A549 (cell line): ENCODE measurements around the gene TTC28.

ENCODE experiments used
- CTCF ChIP-seq: fragments of >200 bp; sonication (Bioruptor Twin); formaldehyde crosslinking; IDR thresholded peaks from 3 replicates; pipeline ENCODE4 v1.5.1; 2016
- JUN ChIP-seq, 2 experiments: fragments of >200 bp; sonication (Bioruptor Twin); formaldehyde crosslinking; IDR thresholded peaks; 2 replicates in 1 of 2; 3 replicates in 1 of 2; pipeline ENCODE4 v1.6.1; 2016 to 2017
- PBX3 ChIP-seq: IDR thresholded peaks from 2 replicates; pipeline ENCODE4 v1.6.1; 2012
- POLR2A ChIP-seq: IDR thresholded peaks from 2 replicates; pipeline ENCODE4 v1.6.1; 2012; ENCODE audit warnings: mild to moderate bottlenecking, low read length
- RAD21 ChIP-seq, 2 experiments: fragments of >200 bp in 1 of 2; sonication (Bioruptor Twin) in 1 of 2; formaldehyde crosslinking in 1 of 2; IDR thresholded peaks in 1 of 2; conservative IDR thresholded peaks in 1 of 2; 2 replicates in 1 of 2; 3 replicates in 1 of 2; pipeline ENCODE4 v1.6.1; 2012 to 2018; ENCODE audit warnings: inconsistent platforms in 1 of 2
- RARB ChIP-seq: fragments of 250-450 bp; sonication (Bioruptor Pico); IDR thresholded peaks from 2 replicates; pipeline ENCODE4 v1.8.0; 2021; ENCODE audit warnings: mild to moderate bottlenecking, moderate library complexity
- TP53 ChIP-seq: fragments of 250-450 bp; sonication (Bioruptor Pico); IDR thresholded peaks from 2 replicates; pipeline ENCODE4 v1.5.0; 2021; ENCODE audit warnings: mild to moderate bottlenecking, moderate library complexity

GRCh38 chr22:28620244-28620922, 59.3 kb downstream of the TTC28 start:
- TF ChIP-seq CTCF = no peak
- TF ChIP-seq JUN (IDR thresholded peaks at IDR 0.05) = no peak
- no peak for TF ChIP-seq RAD21 (conservative IDR thresholded peaks at IDR 0.05 in 1 of 2, IDR thresholded peaks at IDR 0.05 in 1 of 2)
- no peak for TF ChIP-seq TP53
- no peak for TF ChIP-seq PBX3
- TF ChIP-seq POLR2A = no peak
- no peak for TF ChIP-seq RARB
